Heart right ventricle (tissue), 16 donors: ENCODE results near the gene NHLH1. TPM values are rescaled to one million over a fixed set of nuclear protein-coding genes. Genes with fewer than 3 reads are reported as not detected.

ENCODE experiments used
- ATAC-seq, 8 donors: fragments of 200-7000 bp; cut with Tn5 transposase; one replicate each; pipeline ENCODE4 v1.9.1; 2020; ENCODE audit warnings: mild to moderate bottlenecking in 8 of 8, moderate library complexity in 8 of 8, moderate number of reproducible peaks in 1 of 8
- DNase-seq, 2 donors: peaks; one replicate each; pipeline ENCODE4 v3.0.0-alpha.2; 2020
- H3K27ac ChIP-seq, 10 donors: fragments of 200-600 bp; sonication (generic) in 2 of 10; one replicate each; pipeline versions ENCODE4 v1.5.0 to v1.8.0; 2020 to 2022; ENCODE audit warnings: mild to moderate bottlenecking in 3 of 10
- H3K27me3 ChIP-seq, 7 donors: fragments of 200-600 bp; one replicate each; pipeline ENCODE4 v1.8.0; 2021 to 2022; ENCODE audit warnings: mild to moderate bottlenecking in 2 of 7
- H3K36me3 ChIP-seq, 9 donors: fragments of 200-600 bp; sonication (generic) in 1 of 9; one replicate each; pipeline versions ENCODE4 v1.5.0 to v1.8.0; 2020 to 2022; ENCODE audit warnings: mild to moderate bottlenecking in 2 of 9
- H3K4me1 ChIP-seq, 9 donors: fragments of 200-600 bp; sonication (generic) in 1 of 9; one replicate each; pipeline versions ENCODE4 v1.5.0 to v1.8.0; 2020 to 2022; ENCODE audit warnings: mild to moderate bottlenecking in 4 of 9
- H3K4me3 ChIP-seq, 10 donors: fragments of 200-600 bp; sonication (generic) in 2 of 10; one replicate each; pipeline versions ENCODE4 v1.5.0 to v1.8.0; 2020 to 2022; ENCODE audit warnings: mild to moderate bottlenecking in 7 of 10, moderate library complexity in 2 of 10
- H3K9me3 ChIP-seq, 11 donors: fragments of 200-600 bp in 10 of 11; sonication (generic) in 2 of 11; one replicate each; pipeline versions ENCODE4 v1.5.0 to v1.8.0; 2013 to 2022; ENCODE audit warnings: mild to moderate bottlenecking in 2 of 11, control low read depth in 1 of 11, moderate library complexity in 1 of 11
- WGBS, 2 donors: extraction: QIAGEN DNeasy Blood & Tissue Kit; methylation state at CpG; one replicate each; pipeline ENCODE4 v1.1.7; 2013; ENCODE audit warnings: inconsistent platforms in 1 of 2; 5-methylcytosine and 5-hydroxymethylcytosine counted together
- intact Hi-C, 10 donors: fragments of 100-400 bp; cut with DNase I; formaldehyde crosslinking; loops; one replicate each; pipeline versions ENCODE4 v1.11.1 to v1.14.2; 2022
- polyA plus RNA-seq, 2 donors: library from polyadenylated mRNA; stranded (reverse); fragments of 200-250 nt; gene quantifications; one replicate each; pipeline ENCODE4 v1.2.3, GENCODE V29; 2013
- total RNA-seq, 10 donors: library from RNA; stranded (reverse); fragmentation: NEBNext Ultra II Directional in 3 of 10; extraction: Animal tissue kit (Norgen Biotek cat#: 25700) in 3 of 10; gene quantifications; one replicate each; pipeline versions ENCODE4 v1.2.1 to v1.2.4, GENCODE V29; 2021 to 2023
- TF ChIP-seq, protein P1 (sequence below), 9 donors: fragments of 200-600 bp; sonication (generic) in 2 of 9; IDR thresholded peaks; one replicate each; pipeline versions ENCODE4 v1.5.0 to v1.8.0; 2021 to 2022; ENCODE audit warnings: antibody characterized with exemption in 9 of 9, mild to moderate bottlenecking in 5 of 9, moderate library complexity in 1 of 9
- donor health status: Arrhythmogenic right ventricular cardiomyopathy.
- donor health status: ischemic (EF 13 %, LVEDD 7.1; RV severe dilation, severe dysfunction).
- donor health status: healthy with polysubstance abuse.
- donor health status: DM: no; HTN: yes; CAD: no.
- donor health status: DM: no; HTN: no; CAD: no.
- donor health status: ischemic (EF 25% LVEDD 6.9; RV normal size, moderate dysfunction).
- donor health status: ischemic (EF 25% LVEDD 5.7; RV mildly dilated, moderate dysfunction).
- donor health status: healthy.
- donor health status: DM: yes; HTN: yes; CAD: no.
- donor health status: Ischemic cardiomyopathy.
- donor health status: ischemic (EF 35%, LVEDD 5.7; RV mildly dilated, moderate dysfunction).
- donor health status: nonischemic (EF 11% LVEDD 7.7; RV severe dilation, severe dysfunction).
- donor health status: DM: yes; HTN: yes; CAD: no.
- donor health status: PGD.
- donor health status: ischemic (EF 29% LVEDD 5.4; RV normal size, mild dysfunction).
- donor health status: nonischemic (EF 23%, LVEDD 6.1; RV moderate dilation, normal function).

NHLH1 gene
- total and polyA plus RNA-seq, 12 donors = 0.06 to 0.12 (median 0.09) TPM; not detected in 9

DNA sequence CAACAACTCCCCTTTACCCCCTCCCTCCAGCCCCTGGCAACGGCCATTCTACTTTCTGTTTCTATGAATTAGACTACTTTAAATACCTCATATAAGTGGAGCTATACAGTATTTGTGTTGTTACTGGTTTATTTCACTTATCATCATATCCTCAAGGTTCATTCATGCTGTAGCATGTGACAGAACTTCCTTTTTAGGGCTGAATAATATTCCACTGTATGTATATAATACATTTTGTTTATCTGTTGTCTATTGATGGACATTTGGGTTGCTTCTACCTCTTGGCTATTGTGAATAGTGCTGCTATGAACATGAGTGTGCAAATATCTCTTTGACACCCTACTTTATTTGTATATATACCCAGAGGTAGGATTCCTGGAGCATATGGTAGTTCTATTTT is 2.2 kb downstream of the NHLH1 start:
- H3K27ac ChIP-seq = no peak overlapping the region
- no peak overlapping the region for H3K4me3 ChIP-seq
- intact Hi-C loops = no loop called here
- peaks cover 0 to 38% (median 14%) of the 10 kb centered on the region in 7 donors for H3K27me3 ChIP-seq
- ATAC-seq = no peak
- DNase-seq = no peak
- H3K9me3 ChIP-seq = no peaks in the 10 kb centered on the region
- 79 to 89% methylated on average over 1 of the region's 1 CpG for WGBS, 2 donors
- H3K36me3 ChIP-seq = no peaks in the 10 kb centered on the region
- TF ChIP-seq, protein P1, sequence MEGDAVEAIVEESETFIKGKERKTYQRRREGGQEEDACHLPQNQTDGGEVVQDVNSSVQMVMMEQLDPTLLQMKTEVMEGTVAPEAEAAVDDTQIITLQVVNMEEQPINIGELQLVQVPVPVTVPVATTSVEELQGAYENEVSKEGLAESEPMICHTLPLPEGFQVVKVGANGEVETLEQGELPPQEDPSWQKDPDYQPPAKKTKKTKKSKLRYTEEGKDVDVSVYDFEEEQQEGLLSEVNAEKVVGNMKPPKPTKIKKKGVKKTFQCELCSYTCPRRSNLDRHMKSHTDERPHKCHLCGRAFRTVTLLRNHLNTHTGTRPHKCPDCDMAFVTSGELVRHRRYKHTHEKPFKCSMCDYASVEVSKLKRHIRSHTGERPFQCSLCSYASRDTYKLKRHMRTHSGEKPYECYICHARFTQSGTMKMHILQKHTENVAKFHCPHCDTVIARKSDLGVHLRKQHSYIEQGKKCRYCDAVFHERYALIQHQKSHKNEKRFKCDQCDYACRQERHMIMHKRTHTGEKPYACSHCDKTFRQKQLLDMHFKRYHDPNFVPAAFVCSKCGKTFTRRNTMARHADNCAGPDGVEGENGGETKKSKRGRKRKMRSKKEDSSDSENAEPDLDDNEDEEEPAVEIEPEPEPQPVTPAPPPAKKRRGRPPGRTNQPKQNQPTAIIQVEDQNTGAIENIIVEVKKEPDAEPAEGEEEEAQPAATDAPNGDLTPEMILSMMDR (IDR thresholded peaks at IDR 0.05) = no peak
- peaks cover 0 to 6% (median 0%) of the 10 kb centered on the region in 9 donors for H3K4me1 ChIP-seq

GRCh38 chr1:160370561-160371345 is 3.9 kb downstream of the NHLH1 start:
- Histone ChIP-seq H3K4me3 (no peak overlapping the region), H3K9me3 (no peaks in the 10 kb centered on the region), H3K27ac (no peak overlapping the region), H3K36me3 (no peaks in the 10 kb centered on the region), H3K4me1 (peaks cover 0 to 21% (median 3%) of the 10 kb centered on the region in 9 donors), H3K27me3 (peaks cover 0 to 38% (median 16%) of the 10 kb centered on the region in 7 donors)
- intact Hi-C loops = loop anchor here in 7 of 10 donors (10.0 kb wide), 5 partner anchors 176 to 436 kb away; partner anchors contain the start of genes CASQ1 (in 1 of the 7), IGSF8 (in 1 of the 7) and KCNJ9 (in 1 of the 7)
- WGBS, 2 donors = 62 to 66% methylated on average over 36 to 42 of the region's 42 CpGs
- ATAC-seq (no peak), DNase-seq (no peak)
- TF ChIP-seq, protein P1 (IDR thresholded peaks at IDR 0.05) = no peak

DNA sequence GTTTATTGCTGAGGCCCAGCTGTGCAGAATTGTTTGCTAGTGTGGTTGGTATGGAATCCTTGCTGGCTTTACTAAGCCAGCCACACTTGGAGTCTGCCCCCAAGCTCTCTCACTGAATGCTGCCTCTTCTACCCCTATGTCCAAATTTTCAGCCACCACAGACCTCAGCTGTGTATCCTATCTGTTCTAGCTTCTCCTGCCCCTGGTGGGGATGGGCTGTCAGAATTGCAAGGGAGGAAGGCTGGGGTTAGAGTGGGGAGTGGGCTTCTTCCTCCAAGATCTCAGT is 4.4 kb downstream of the NHLH1 start:
- ATAC-seq (no peak), DNase-seq (no peak)
- Histone ChIP-seq H3K4me1 (peaks cover 3 to 27% (median 9%) of the 10 kb centered on the region in 9 donors), H3K9me3 (no peaks in the 10 kb centered on the region), H3K27ac (no peak overlapping the region), H3K4me3 (no peak overlapping the region), H3K36me3 (no peaks in the 10 kb centered on the region), H3K27me3 (peaks cover 0 to 38% (median 16%) of the 10 kb centered on the region in 7 donors)
- intact Hi-C loops = loop anchor here in 7 of 10 donors (10.0 kb wide), 5 partner anchors 176 to 436 kb away; partner anchors contain the start of genes CASQ1 (in 1 of the 7), IGSF8 (in 1 of the 7) and KCNJ9 (in 1 of the 7)
- TF ChIP-seq, protein P1 (IDR thresholded peaks at IDR 0.05) = no peak

- Histone ChIP-seq H3K36me3 (no peaks in the 10 kb centered on the region), H3K4me1 (peaks cover 5 to 31% (median 10%) of the 10 kb centered on the region in 9 donors), H3K27me3 (peaks cover 0 to 38% (median 16%) of the 10 kb centered on the region in 7 donors), H3K9me3 (no peaks in the 10 kb centered on the region), H3K4me3 (no peak overlapping the region), H3K27ac (no peak overlapping the region)
- no peak for ATAC-seq
- intact Hi-C loops = loop anchor here in 8 of 10 donors (1.0 to 10.0 kb wide), 6 partner anchors 12 to 437 kb away; partner anchors contain the start of genes CASQ1 (in 1 of the 8), IGSF8 (in 1 of the 8) and KCNJ9 (in 1 of the 8)
- WGBS, 2 donors = 74 to 88% methylated on average over 4 of the region's 4 CpGs
- no peak for DNase-seq
- TF ChIP-seq, protein P1 (IDR thresholded peaks at IDR 0.05) = no peak
These were observed 4.9 kb downstream of the NHLH1 start for GRCh38 chr1:160371756-160372155.
